GM18502 (cell line): Measurements from ENCODE around the gene ROPN1L.

Experiments
- ATAC-seq: cut with Tn5 transposase; IDR thresholded peaks from one replicate; pipeline ENCODE4 v1.9.1; 2021; ENCODE audit warnings: mild to moderate bottlenecking; ENCODE audit not compliant: unreplicated experiment, poor library complexity

The ROPN1L gene

GRCh38 chr5:10427201-10427600 is 14.5 kb upstream of the ROPN1L start:
- no peak for ATAC-seq

DNA sequence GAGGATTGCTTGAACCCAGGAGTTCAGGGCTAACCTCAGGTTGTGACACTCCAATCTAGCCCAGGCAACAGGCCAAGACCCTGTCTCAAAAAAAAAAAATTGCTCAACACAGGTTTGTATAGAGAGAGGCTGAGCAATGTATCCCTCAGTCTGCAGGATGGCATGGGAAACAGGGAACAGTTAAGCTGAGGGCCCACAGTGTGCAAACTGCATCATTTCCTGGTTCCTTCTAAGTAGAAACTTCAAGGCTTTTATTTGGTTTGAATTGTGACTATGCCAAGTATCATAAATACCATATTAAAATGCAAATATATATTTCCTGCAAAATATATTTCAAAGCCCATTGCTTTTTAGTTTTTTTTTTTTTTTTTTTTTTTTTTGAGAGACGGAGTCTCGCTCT is 13.7 kb upstream of the ROPN1L start:
- ATAC-seq = no peak

DNA sequence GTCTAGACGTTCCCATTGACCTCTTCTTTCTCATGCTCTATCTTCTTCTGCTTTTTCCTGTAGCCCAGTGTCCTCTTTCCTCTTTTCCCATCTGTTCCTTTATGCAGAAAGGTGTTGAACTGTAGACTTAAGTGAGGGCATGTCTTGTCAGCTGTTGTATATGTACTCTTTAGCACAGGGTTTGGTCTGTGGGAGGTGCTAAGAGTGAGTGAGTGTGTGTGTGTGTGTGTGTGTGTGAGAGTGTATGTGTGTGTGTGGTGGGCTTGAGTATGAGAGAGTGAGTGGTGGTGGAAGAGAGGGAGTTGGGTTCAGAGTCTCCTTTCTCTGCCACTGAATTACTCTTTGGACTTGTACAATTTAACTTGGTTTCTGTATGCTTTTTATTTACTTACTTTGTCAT is 10.3 kb upstream of the ROPN1L start:
- no peak for ATAC-seq

GRCh38 chr5:10432059-10433008 is 9.3 kb upstream of the ROPN1L start:
- ATAC-seq = no peak

- no peak for ATAC-seq
Measured at GRCh38 chr5:10434392-10434791, 7.3 kb upstream of the ROPN1L start.

- ATAC-seq = no peak
Measured at GRCh38 chr5:10438301-10438700, 3.4 kb upstream of the ROPN1L start.

DNA sequence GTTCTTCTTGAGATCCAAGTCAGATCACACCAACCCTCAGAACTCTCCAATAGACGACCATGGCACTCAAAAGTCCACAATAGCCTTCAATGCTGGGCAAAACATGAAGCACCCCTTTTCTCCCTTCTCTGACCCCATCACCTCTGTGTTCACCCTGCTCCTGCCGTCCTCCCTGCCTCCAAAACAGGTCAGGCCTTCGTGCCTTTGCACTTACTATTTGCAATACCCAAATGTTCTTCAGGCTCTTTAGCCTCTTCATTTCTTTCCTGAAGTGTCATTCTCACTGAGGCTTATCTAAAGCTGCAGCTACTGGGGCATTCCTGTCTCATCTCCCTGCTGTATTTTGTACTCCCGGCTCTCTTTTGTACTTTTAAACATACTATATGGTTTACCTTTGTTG is 2.0 kb upstream of the ROPN1L start:
- ATAC-seq = no peak

DNA sequence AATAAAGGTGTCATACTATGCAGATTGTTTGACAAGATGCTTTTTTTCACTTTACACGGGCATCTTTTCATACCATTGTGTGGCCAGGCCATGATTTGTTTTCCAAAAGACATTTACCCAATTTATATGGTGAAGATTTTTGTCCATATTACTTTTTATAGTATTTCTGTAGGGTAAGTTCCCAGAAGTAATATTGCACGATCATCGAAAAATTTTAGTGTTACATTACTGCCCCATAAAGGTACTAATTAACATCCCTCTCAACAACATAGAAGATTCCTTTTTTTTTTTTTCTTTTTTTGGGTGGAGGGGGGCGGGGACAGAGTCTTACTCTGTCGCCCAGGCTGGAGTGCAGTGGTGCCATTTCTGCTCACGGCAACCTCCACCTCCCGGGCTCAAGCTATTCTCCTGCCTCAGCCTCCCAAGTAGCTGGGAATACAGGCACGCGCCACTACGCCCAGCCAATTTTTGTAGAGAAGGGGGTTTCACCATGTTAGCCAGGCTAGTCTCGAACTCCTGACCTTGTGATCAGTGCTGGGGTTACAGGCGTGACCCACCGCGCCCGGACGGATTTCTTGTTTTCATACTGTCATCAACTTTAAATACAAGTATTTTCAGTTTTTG is 1.2 kb upstream of the ROPN1L start:
- no peak for ATAC-seq

DNA sequence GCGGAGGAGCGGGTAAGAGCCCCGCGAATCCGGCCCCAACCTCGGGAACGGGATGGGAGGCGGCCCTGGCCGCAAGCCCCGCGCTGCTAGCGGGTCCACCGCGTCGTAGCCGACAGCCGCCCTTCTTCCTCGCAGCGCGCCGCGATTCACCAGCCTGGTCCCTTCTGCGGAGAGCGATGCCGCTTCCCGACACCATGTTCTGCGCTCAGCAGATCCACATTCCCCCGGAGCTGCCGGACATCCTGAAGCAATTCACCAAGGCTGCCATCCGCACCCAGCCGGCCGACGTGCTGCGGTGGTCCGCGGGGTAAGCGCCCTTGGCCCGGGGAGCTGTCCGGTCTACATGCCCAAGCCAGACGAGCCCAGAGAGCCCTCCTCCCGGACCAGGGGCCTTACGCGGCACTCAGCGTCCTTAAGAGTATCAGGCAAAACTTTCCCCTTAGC is 335 bp downstream of the ROPN1L start:
- ATAC-seq = peak; percentile 54

- no peak for ATAC-seq
Measured at GRCh38 chr5:10442576-10442975, 897 bp downstream of the ROPN1L start.

GRCh38 chr5:10445352-10445751 is 3.7 kb downstream of the ROPN1L start:
- ATAC-seq = no peak

GRCh38 chr5:10446490-10446889 is 4.8 kb downstream of the ROPN1L start:
- ATAC-seq = no peak

GRCh38 chr5:10447041-10447440 is 5.4 kb downstream of the ROPN1L start:
- no peak for ATAC-seq

DNA sequence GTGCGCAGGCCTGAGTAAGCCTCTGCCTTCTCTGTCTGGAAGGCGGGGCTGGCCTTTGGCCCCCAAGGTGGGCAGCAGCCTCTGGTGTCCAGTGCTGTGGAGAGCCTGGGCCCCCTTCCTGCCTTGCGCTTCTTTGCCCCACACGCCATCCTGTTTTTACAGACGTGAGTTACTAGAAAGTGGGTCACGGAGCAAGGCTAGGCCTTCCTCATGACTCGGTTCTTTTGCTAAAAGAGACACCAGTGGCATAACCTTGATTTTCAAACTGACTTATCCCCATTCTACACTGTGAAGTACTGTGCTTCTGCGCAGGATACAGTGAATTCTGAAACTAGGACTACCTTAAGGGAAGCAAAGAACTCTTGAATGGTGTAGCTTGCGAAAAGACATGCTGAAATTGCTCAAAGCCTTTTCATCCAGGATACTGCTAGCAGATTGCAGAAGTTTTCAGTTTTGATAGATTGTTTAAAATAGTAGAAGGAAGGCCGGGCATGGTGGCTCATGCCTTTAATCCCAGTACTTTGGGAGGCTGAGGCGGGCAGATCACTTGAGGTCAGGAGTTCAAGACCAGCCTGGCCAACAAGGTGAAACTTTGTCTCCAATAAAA is 7.2 kb downstream of the ROPN1L start:
- no peak for ATAC-seq

- ATAC-seq = no peak
Measured at GRCh38 chr5:10451137-10451824, 9.6 kb downstream of the ROPN1L start.

- peak; percentile 93 for ATAC-seq
Measured at GRCh38 chr5:10452768-10453331, 11.2 kb downstream of the ROPN1L start.

GRCh38 chr5:10453545-10453944 is 11.9 kb downstream of the ROPN1L start:
- ATAC-seq = no peak

- ATAC-seq = no peak
Measured at GRCh38 chr5:10454591-10455276, 13.1 kb downstream of the ROPN1L start.

DNA sequence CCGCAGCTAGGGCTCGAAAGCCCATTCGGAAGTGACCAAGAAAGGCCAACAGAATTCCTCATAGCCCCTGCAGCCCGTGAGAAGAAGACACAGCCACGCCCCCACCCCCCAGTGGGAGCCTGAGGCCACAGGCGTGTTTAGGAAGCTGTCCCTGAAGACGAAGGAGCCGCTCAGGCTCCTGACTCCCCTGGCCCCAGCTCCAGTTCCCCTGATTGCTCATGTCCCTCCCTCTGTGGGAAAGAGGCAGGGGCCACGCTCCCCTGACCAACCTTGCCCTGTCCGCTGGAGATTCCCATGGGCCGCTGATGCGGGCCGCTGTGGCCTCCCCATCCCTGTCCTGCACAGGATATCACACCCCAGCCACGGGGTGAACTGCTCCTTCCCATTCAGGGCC is 13.6 kb downstream of the ROPN1L start:
- no peak for ATAC-seq
